Measurements from ENCODE around the gene FOXI2. TPM values are rescaled to one million over a fixed set of nuclear protein-coding genes. Genes with fewer than 3 reads are reported as not detected.

FOXI2 gene
- total RNA-seq, 4 donors from 2014 or later = 0.11 to 2.4 (median 0.37) TPM

DNA sequence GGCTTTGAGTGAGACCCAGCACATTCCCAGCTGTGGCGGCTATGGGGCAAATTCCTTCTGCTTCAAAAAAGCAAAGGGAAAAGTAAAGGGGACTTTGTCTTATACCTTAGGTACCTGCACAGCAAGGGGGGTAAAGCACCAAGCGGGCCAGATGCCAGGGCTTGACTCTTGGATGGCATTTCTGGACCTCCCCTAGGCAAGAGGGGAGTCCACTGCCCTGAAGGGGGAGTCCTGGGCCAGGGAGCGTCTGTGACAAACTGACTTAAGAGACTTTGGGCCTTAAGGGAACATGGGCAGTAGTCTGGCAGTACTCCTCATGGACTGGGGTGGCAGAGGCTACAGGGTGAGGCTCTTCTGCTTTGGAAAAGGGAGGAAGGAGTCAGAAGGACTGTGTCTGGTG, 16.1 kb upstream of the FOXI2 start:
- WGBS, 2 donors = 52 to 70% methylated on average over 3 of the region's 3 CpGs
- intact Hi-C loops (cut with DNase I; ENCODE audit: low total_unique reads) = no loop called here
- H3K4me3 ChIP-seq (ENCODE audit: low read depth, poor library complexity, severe bottlenecking) = no peak overlapping the region
- TF ChIP-seq POLR2A (IDR thresholded peaks at IDR 0.05) = no peak
- TF ChIP-seq, protein P1, sequence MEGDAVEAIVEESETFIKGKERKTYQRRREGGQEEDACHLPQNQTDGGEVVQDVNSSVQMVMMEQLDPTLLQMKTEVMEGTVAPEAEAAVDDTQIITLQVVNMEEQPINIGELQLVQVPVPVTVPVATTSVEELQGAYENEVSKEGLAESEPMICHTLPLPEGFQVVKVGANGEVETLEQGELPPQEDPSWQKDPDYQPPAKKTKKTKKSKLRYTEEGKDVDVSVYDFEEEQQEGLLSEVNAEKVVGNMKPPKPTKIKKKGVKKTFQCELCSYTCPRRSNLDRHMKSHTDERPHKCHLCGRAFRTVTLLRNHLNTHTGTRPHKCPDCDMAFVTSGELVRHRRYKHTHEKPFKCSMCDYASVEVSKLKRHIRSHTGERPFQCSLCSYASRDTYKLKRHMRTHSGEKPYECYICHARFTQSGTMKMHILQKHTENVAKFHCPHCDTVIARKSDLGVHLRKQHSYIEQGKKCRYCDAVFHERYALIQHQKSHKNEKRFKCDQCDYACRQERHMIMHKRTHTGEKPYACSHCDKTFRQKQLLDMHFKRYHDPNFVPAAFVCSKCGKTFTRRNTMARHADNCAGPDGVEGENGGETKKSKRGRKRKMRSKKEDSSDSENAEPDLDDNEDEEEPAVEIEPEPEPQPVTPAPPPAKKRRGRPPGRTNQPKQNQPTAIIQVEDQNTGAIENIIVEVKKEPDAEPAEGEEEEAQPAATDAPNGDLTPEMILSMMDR (IDR thresholded peaks at IDR 0.05) = no peak
- peak in 1 of 2 donors; percentile 66 for DNase-seq (ENCODE audit: low spot score in 2 of 2)

DNA sequence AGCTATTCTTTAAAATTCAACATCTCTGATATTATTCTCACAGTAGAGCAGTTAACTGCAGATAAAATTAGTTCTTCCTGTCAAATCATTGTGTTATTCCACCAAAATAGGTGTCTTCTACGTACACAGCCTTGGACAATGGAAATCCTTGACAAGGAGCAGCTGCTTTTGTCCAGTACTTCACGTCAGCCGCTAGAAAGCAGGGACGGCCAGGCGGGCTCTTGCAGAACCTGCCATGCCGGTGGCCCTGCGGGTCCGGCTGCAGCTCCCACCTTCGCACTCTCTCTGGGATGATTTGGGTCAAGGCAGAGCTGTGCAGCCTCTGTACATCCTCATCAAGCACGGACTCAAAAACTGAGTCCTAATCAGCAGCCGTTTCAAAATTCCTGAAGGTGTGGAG, 2.2 kb upstream of the FOXI2 start:
- TF ChIP-seq POLR2A (IDR thresholded peaks at IDR 0.05) = no peak
- TF ChIP-seq, protein P1 (IDR thresholded peaks at IDR 0.05) = no peak
- WGBS, 2 donors = 45 to 62% methylated on average over 11 of the region's 11 CpGs
- intact Hi-C loops (cut with DNase I; ENCODE audit: low total_unique reads) = no loop called here

DNA sequence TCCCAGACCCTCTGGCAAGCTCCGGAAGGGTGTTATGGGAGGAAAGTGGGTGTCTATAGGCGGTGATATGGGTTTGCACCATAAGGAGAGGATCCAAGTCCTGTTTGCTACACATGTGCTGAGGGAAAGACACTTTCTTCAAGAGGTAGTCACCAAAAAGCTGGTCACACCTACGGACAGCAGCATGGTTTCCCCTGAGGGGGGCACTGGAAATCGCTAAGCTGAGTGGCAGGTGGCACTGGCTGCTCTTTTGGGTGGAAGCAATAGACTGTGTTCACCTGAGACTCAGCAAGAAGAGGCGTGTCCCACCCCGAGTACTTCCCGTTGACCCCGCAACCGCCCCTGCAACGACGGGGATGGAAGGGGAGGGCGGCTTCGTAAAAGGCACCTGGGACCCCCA, 1.8 kb upstream of the FOXI2 start:
- intact Hi-C loops (cut with DNase I; ENCODE audit: low total_unique reads) = no loop called here
- WGBS, 2 donors = 46 to 50% methylated on average over 13 of the region's 13 CpGs
- no peak for TF ChIP-seq POLR2A (IDR thresholded peaks at IDR 0.05)
- TF ChIP-seq, protein P1 (IDR thresholded peaks at IDR 0.05) = no peak

More for the DNA sequence above, 2.2 kb upstream of the FOXI2 start:
- no peak for DNase-seq (ENCODE audit: low spot score in 2 of 2)
- H3K4me3 ChIP-seq (ENCODE audit: low read depth, poor library complexity, severe bottlenecking) = no peak overlapping the region

GRCh38 chr10:127735723-127736221, 1.2 kb upstream of the FOXI2 start:
- TF ChIP-seq, protein P1 (IDR thresholded peaks at IDR 0.05) = no peak
- TF ChIP-seq POLR2A (IDR thresholded peaks at IDR 0.05) = no peak
- DNase-seq (ENCODE audit: low spot score in 2 of 2) = no peak
- WGBS, 2 donors = 9% methylated on average over 22 to 23 of the region's 24 CpGs
- no peak overlapping the region for H3K4me3 ChIP-seq (ENCODE audit: low read depth, poor library complexity, severe bottlenecking)
- intact Hi-C loops (cut with DNase I; ENCODE audit: low total_unique reads) = no loop called here

More for the DNA sequence above, 1.8 kb upstream of the FOXI2 start:
- DNase-seq (ENCODE audit: low spot score in 2 of 2) = no peak
- H3K4me3 ChIP-seq (ENCODE audit: low read depth, poor library complexity, severe bottlenecking) = no peak overlapping the region

GRCh38 chr10:127736222-127736914, 617 bp upstream of the FOXI2 start:
- intact Hi-C loops (cut with DNase I; ENCODE audit: low total_unique reads) = no loop called here
- TF ChIP-seq POLR2A (IDR thresholded peaks at IDR 0.05) = no peak
- TF ChIP-seq, protein P1 (IDR thresholded peaks at IDR 0.05) = no peak
- no peak for DNase-seq (ENCODE audit: low spot score in 2 of 2)
- WGBS, 2 donors = 1 to 9% methylated on average over 22 to 25 of the region's 66 CpGs
- no peak overlapping the region for H3K4me3 ChIP-seq (ENCODE audit: low read depth, poor library complexity, severe bottlenecking)
